SK-N-MC (cell line): Measurements from ENCODE around the gene AIF1.

Experiments used
- EZH2 ChIP-seq: fragments of 200-600 bp; sonication (generic); IDR thresholded peaks from one replicate; pipeline ENCODE4 v1.6.1; 2017; ENCODE audit warnings: antibody characterized with exemption
- POLR2AphosphoS5 ChIP-seq: IDR thresholded peaks from 2 replicates; pipeline ENCODE4 v1.6.1; 2012; ENCODE audit warnings: mild to moderate bottlenecking, low read depth, low read length, borderline replicate concordance

- no peak for TF ChIP-seq POLR2AphosphoS5
- no peak for TF ChIP-seq EZH2
These were observed 18.0 kb upstream of the AIF1 start for GRCh38 chr6:31597006-31597405.
